ENCODE data around the gene PLCB4.

Gene PLCB4

DNA sequence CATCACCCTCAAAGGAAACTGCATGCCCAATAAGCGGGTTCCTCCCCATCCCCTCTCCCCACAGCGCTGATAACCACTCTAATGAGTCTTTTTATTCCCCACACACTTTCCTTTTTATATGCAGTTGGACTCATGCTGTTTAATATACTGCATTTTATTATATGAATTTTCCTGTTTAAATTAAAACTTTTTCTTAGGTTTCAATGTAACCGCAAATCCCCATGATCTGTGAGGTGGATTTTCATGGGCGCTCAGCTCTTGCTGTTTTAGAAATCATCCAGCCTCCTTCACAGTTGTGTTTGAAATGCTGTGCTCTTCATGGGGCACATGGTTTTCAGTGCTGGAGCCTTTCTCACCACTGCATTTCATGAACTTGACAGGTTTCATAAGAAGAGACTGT lies 280.4 kb downstream of the PLCB4 start:
- DNase-seq (ENCODE audit: low spot score) = no peak
- TF ChIP-seq, protein P1, sequence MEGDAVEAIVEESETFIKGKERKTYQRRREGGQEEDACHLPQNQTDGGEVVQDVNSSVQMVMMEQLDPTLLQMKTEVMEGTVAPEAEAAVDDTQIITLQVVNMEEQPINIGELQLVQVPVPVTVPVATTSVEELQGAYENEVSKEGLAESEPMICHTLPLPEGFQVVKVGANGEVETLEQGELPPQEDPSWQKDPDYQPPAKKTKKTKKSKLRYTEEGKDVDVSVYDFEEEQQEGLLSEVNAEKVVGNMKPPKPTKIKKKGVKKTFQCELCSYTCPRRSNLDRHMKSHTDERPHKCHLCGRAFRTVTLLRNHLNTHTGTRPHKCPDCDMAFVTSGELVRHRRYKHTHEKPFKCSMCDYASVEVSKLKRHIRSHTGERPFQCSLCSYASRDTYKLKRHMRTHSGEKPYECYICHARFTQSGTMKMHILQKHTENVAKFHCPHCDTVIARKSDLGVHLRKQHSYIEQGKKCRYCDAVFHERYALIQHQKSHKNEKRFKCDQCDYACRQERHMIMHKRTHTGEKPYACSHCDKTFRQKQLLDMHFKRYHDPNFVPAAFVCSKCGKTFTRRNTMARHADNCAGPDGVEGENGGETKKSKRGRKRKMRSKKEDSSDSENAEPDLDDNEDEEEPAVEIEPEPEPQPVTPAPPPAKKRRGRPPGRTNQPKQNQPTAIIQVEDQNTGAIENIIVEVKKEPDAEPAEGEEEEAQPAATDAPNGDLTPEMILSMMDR (IDR thresholded peaks at IDR 0.05; ENCODE audit: borderline replicate concordance, control extremely low read depth, extremely low read depth, insufficient read depth, missing control alignments) = no peak
- in situ Hi-C loops (cut with MboI; ENCODE audit: low sequenced_read_pairs, unreplicated experiment) = no loop called here

DNA sequence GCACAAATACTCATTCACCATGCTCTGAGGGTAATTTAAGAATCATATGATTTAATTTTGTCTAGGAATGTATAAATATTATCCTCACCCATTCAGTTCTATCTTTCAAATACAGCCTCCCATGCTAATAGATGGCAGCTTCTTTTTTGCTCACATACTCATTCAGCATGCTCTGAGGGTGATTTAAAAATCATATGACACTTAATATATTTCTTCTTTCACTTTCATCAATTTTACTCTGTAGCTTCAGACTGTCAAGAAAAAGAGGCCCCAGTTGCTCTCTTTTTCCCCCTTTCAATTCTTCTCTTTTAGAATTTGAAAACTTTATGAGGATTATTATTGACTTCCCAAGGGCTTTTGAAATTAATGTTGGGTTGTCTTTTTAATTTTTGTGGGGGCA lies 283.9 kb downstream of the PLCB4 start:
- TF ChIP-seq, protein P1 (IDR thresholded peaks at IDR 0.05; ENCODE audit: borderline replicate concordance, control extremely low read depth, extremely low read depth, insufficient read depth, missing control alignments) = no peak
- no peak for DNase-seq (ENCODE audit: low spot score)
- in situ Hi-C loops (cut with MboI; ENCODE audit: low sequenced_read_pairs, unreplicated experiment) = no loop called here

GRCh38 chr20:9353180-9353915 lies 284.5 kb downstream of the PLCB4 start:
- DNase-seq (ENCODE audit: low spot score) = no peak
- in situ Hi-C loops (cut with MboI; ENCODE audit: low sequenced_read_pairs, unreplicated experiment) = no loop called here
- TF ChIP-seq, protein P1 (IDR thresholded peaks at IDR 0.05; ENCODE audit: borderline replicate concordance, control extremely low read depth, extremely low read depth, insufficient read depth, missing control alignments) = no peak

DNA sequence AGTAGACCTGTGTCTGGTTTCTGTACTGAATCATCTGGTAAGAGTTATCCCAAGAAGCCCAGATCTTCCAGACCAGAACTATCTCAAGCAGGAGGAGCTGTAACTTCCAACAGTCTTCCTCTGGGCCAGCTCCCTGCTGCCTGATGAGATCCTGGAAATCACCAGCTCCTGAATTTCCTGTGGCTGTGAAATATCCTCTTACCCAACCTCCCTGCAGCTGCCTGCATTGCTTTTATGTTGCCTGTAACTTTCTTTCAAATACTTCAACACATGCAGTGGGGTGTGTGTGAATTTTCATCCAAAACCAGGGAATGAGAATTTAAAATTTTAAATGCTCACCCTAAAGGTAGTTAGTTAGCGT lies 285.0 kb downstream of the PLCB4 start:
- TF ChIP-seq, protein P1 (IDR thresholded peaks at IDR 0.05; ENCODE audit: borderline replicate concordance, control extremely low read depth, extremely low read depth, insufficient read depth, missing control alignments) = no peak
- in situ Hi-C loops (cut with MboI; ENCODE audit: low sequenced_read_pairs, unreplicated experiment) = no loop called here
- no peak for DNase-seq (ENCODE audit: low spot score)

DNA sequence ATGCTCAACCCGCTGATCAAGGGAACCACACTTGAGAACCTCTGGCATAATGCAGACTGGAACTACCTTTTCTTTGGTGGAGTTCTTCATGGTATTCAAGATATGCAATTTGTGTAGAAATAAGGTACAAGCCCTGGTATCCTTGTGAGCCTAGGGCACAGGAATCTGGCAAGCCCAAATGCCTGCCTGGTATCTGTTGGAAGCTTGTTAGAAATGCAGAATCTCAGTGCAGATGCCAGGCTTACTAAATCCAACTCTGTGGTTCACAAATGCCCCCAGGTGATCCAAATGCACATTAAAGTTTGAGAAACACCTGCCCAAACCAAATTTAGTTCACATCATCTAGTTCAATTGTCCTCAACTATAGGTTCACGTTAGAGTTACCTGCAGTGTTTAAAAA lies 285.7 kb downstream of the PLCB4 start:
- TF ChIP-seq, protein P1 (IDR thresholded peaks at IDR 0.05; ENCODE audit: borderline replicate concordance, control extremely low read depth, extremely low read depth, insufficient read depth, missing control alignments) = no peak
- in situ Hi-C loops (cut with MboI; ENCODE audit: low sequenced_read_pairs, unreplicated experiment) = no loop called here
- no peak for DNase-seq (ENCODE audit: low spot score)

- in situ Hi-C loops (cut with MboI; ENCODE audit: low sequenced_read_pairs, unreplicated experiment) = no loop called here
- no peak for DNase-seq (ENCODE audit: low spot score)
- TF ChIP-seq, protein P1 (IDR thresholded peaks at IDR 0.05; ENCODE audit: borderline replicate concordance, control extremely low read depth, extremely low read depth, insufficient read depth, missing control alignments) = no peak
Observed at GRCh38 chr20:9358001-9358400, 289.1 kb downstream of the PLCB4 start.
